ENCODE data around the gene HMGN4. TPM values are rescaled to one million over a fixed set of nuclear protein-coding genes. Genes with fewer than 3 reads are reported as not detected.

Gene HMGN4
- total and polyA plus RNA-seq, 9 of the 15 experiments (the other 6 are each of a cell fraction or from before 2014, with no cell fraction given) = 35.4 to 134 (median 94.1) TPM

GRCh38 chr6:26554697-26555504 lies 16.7 kb downstream of the HMGN4 start (continued):
- TF ChIP-seq RBM15 (IDR thresholded peaks at IDR 0.05; ENCODE audit: insufficient read depth, low read length) (no peak), L3MBTL2 (IDR thresholded peaks at IDR 0.05) (peak; percentile 29; the same call in 1 of the 2 replicates), ZNF184 (CRISPR knock-in tag; IDR thresholded peaks at IDR 0.05) (no peak), MNT (conservative IDR thresholded peaks at IDR 0.05) (peak; percentile 36 to 55), TCF15 (CRISPR knock-in tag; IDR thresholded peaks at IDR 0.05) (no peak), MAFF (IDR thresholded peaks at IDR 0.05; ENCODE audit: low read length) (0 out of 2 replicates have a peak, but pooled peaks have one; percentile 8), MAX (CRISPR knock-in tag; IDR thresholded peaks at IDR 0.05) (0 out of 2 replicates have a peak, but pooled peaks have one; percentile 16), RNF2 (IDR thresholded peaks at IDR 0.05) (peak; percentile 59; the same call in 1 of the 2 replicates), ZNF431 (CRISPR knock-in tag; IDR thresholded peaks at IDR 0.05) (no peak), TCFL5 (CRISPR knock-in tag; conservative IDR thresholded peaks at IDR 0.05) (no peak), ZNF592 (IDR thresholded peaks at IDR 0.05) (peak; percentile 79), FOXK2 (conservative IDR thresholded peaks at IDR 0.05 in 1 of 2, IDR thresholded peaks at IDR 0.05 in 1 of 2; ENCODE audit: low read depth in 2 of 2) (peak; percentile 5 to 76; a peak in 2 of 4 replicates), E2F8 (IDR thresholded peaks at IDR 0.05; ENCODE audit: low read depth, partially characterized antibody) (peak; percentile 36), PPARD (CRISPR knock-in tag; IDR thresholded peaks at IDR 0.05) (no peak), ZBTB9 (CRISPR knock-in tag; IDR thresholded peaks at IDR 0.05) (no peak), BCOR (IDR thresholded peaks at IDR 0.05) (peak; percentile 47; the same call in 1 of the 2 replicates), BRD4 (IDR thresholded peaks at IDR 0.05) (peak; percentile 75)

All from K562 (cell line).